Breast epithelium (tissue), 4 donors: ENCODE results near the gene MDFI. TPM values are rescaled to one million over a fixed set of nuclear protein-coding genes. Genes with fewer than 3 reads are reported as not detected.
"Not testable (repeated sequence)": the region's sequence is repeated elsewhere in the genome, so short reads cannot be mapped to it uniquely, and the experiment has no call there.

Experiments
- DNase-seq, 2 donors: peaks; one replicate each; pipeline ENCODE4 v3.0.0-alpha.2; 2019; ENCODE audit warnings: low spot score in 2 of 2
- H3K27ac ChIP-seq, 2 donors: fragments of 200-600 bp; sonication (generic) in 1 of 2; one replicate each; pipeline ENCODE4 v1.5.1; 2016 to 2019; ENCODE audit warnings: mild to moderate bottlenecking in 1 of 2
- H3K27me3 ChIP-seq, 2 donors: fragments of 200-600 bp; sonication (generic) in 1 of 2; one replicate each; pipeline versions ENCODE4 v1.5.1 to v1.6.0; 2017 to 2019; ENCODE audit warnings: control low read depth in 1 of 2, mild to moderate bottlenecking in 1 of 2
- H3K36me3 ChIP-seq: fragments of 200-600 bp; one replicate; pipeline ENCODE4 v1.5.1; 2019
- H3K4me1 ChIP-seq, 2 donors: fragments of 200-600 bp; sonication (generic); one replicate each; pipeline ENCODE4 v1.5.1; 2016 to 2019; ENCODE audit warnings: control low read depth in 1 of 2
- H3K4me3 ChIP-seq, 3 donors: fragments of 200-600 bp; sonication (generic); 1 replicate in 2 of 3; 2 replicates in 1 of 3; pipeline ENCODE4 v1.5.1; 2016 to 2019; ENCODE audit warnings: mild to moderate bottlenecking in 3 of 3, moderate library complexity in 2 of 3
- H3K9me3 ChIP-seq, 2 donors: fragments of 200-600 bp; sonication (generic) in 1 of 2; one replicate each; pipeline ENCODE4 v1.5.1; 2016 to 2019; ENCODE audit warnings: control low read depth in 1 of 2
- POLR2A ChIP-seq: fragments of 450-650 bp; IDR thresholded peaks from one replicate; pipeline ENCODE4 v1.6.1; 2016; ENCODE audit warnings: antibody characterized with exemption, mild to moderate bottlenecking, moderate library complexity
- POLR2AphosphoS5 ChIP-seq, 3 donors: sonication (generic); formaldehyde crosslinking; IDR thresholded peaks; one replicate each; pipeline ENCODE4 v1.6.1; 2017; ENCODE audit warnings: antibody characterized with exemption in 3 of 3
- intact Hi-C: fragments of 100-400 bp; cut with DNase I; formaldehyde crosslinking; loops from one replicate; pipeline ENCODE4 v1.15.1; 2023; ENCODE audit warnings: low total_unique reads
- total RNA-seq, 3 donors: library from RNA; depleted of rRNA; stranded (reverse); fragments of >200 nt; gene quantifications; one replicate each; pipeline ENCODE4 v1.1.0, GENCODE V29; 2016
- TF ChIP-seq, protein P1 (sequence below), 3 donors: fragments of 450-650 bp; IDR thresholded peaks; one replicate each; pipeline ENCODE4 v1.5.1; 2016 to 2017; ENCODE audit warnings: antibody characterized with exemption in 3 of 3, mild to moderate bottlenecking in 3 of 3, moderate library complexity in 3 of 3

Gene MDFI
- total RNA-seq, 3 donors from 2014 or later, result 26.7 to 75.8 (median 36.1) TPM

DNA sequence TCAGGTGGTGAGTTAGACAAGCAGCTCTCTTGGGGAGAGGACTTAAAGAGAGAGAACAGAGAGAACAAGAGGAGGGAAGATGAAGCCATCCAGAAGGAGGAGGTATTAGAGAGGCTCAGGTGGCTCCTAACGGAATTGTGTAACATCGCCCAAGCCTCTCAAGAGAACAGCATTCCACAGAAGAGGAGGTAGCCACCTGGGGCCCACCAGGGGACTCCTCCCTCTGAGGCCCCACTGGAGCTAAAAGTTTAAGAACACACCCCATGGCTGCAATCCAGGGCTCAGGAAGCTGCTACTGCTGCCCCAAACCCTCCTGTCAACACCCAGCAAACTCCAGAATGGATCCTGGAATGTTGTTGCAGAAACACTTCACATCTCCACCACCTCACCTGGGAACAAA, 23.6 kb upstream of the MDFI start:
- intact Hi-C loops, result no loop called here
- no peak for DNase-seq
- TF ChIP-seq POLR2AphosphoS5 (IDR thresholded peaks at IDR 0.05) (no peak), POLR2A (no peak)
- TF ChIP-seq, protein P1, sequence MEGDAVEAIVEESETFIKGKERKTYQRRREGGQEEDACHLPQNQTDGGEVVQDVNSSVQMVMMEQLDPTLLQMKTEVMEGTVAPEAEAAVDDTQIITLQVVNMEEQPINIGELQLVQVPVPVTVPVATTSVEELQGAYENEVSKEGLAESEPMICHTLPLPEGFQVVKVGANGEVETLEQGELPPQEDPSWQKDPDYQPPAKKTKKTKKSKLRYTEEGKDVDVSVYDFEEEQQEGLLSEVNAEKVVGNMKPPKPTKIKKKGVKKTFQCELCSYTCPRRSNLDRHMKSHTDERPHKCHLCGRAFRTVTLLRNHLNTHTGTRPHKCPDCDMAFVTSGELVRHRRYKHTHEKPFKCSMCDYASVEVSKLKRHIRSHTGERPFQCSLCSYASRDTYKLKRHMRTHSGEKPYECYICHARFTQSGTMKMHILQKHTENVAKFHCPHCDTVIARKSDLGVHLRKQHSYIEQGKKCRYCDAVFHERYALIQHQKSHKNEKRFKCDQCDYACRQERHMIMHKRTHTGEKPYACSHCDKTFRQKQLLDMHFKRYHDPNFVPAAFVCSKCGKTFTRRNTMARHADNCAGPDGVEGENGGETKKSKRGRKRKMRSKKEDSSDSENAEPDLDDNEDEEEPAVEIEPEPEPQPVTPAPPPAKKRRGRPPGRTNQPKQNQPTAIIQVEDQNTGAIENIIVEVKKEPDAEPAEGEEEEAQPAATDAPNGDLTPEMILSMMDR (IDR thresholded peaks at IDR 0.05), result no peak
- no peaks in the 10 kb centered on the region for H3K36me3 ChIP-seq
- H3K4me3 ChIP-seq, result no peak overlapping the region
- H3K9me3 ChIP-seq, result no peaks in the 10 kb centered on the region
- no peaks in the 10 kb centered on the region for H3K4me1 ChIP-seq
- no peak overlapping the region for H3K27ac ChIP-seq
- H3K27me3 ChIP-seq, result no peaks in the 10 kb centered on the region

DNA sequence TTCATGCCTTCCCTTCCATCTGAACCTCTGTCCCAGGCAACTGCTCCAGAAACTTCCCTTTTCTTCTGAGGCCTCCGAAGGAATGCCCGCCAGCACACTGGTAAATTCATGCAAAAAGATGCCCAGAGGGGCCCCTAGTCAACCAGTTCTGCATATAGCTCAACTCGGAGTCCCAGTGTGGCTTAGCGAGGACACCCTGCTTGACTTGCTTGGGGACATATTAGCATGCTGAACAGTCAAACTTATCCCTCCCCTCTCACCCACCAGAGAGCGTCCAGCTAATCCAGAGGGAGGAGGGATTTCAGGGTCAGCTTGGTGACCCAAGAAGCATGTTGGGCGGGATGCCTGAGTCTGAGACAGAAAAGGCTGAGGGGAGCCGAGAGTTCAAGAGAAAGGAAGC, 23.0 kb upstream of the MDFI start:
- H3K36me3 ChIP-seq, result no peaks in the 10 kb centered on the region
- H3K27me3 ChIP-seq, result no peaks in the 10 kb centered on the region
- intact Hi-C loops, result no loop called here
- no peaks in the 10 kb centered on the region for H3K9me3 ChIP-seq
- H3K27ac ChIP-seq, result no peak overlapping the region
- DNase-seq, result no peak
- H3K4me3 ChIP-seq, result no peak overlapping the region
- no peaks in the 10 kb centered on the region for H3K4me1 ChIP-seq
- TF ChIP-seq, protein P1 (IDR thresholded peaks at IDR 0.05), result no peak
- TF ChIP-seq POLR2AphosphoS5 (IDR thresholded peaks at IDR 0.05) (no peak), POLR2A (no peak)

DNA sequence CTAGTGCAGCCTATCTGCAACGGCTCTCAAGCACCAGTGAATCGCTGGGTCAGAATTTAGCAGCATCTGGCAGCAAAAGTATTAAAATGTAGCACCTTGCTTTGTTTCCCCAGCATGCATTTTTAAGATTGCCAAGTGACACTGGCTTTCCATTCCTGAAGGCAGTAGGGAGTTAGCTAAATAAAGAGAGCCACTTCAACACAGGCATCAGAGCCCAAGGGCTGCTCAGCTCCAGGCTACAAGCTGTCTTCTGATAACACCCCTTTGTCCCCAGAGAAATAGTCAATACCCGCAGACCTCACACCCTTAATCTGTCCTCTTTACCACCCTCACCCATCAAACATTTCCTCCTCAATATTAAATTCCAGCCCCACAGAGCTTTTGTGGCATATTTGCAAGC, 19.7 kb upstream of the MDFI start:
- Histone ChIP-seq H3K27ac (no peak overlapping the region), H3K36me3 (no peaks in the 10 kb centered on the region), H3K27me3 (no peaks in the 10 kb centered on the region), H3K4me3 (no peak overlapping the region), H3K9me3 (peaks cover 4 to 6% of the 10 kb centered on the region in 2 donors), H3K4me1 (no peaks in the 10 kb centered on the region)
- TF ChIP-seq POLR2AphosphoS5 (IDR thresholded peaks at IDR 0.05) (no peak), POLR2A (no peak)
- TF ChIP-seq, protein P1 (IDR thresholded peaks at IDR 0.05), result no peak
- DNase-seq, result no peak
- intact Hi-C loops, result no loop called here

DNA sequence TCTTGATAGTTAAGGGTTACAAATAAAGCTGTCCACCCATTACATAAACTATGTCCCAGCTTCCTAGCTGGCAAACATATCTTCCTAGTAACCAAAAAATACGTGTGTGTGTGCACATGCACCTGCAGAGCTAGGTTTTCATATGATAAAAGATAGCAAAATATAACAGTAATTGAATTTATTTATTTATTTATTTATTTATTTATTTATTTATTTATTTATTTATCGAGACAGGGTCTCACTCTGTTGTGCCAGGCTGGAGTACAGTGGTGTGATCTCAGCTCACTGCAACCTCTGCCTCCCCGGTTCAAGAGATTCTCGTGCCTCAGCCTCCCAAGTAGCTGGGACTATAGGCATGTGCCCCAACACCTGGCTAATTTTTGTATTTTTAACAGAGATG, 19.1 kb upstream of the MDFI start:
- H3K9me3 ChIP-seq, H3K4me3 ChIP-seq, DNase-seq, H3K27me3 ChIP-seq, intact Hi-C loops, H3K27ac ChIP-seq, H3K36me3 ChIP-seq, H3K4me1 ChIP-seq: not testable (repeated sequence)

DNA sequence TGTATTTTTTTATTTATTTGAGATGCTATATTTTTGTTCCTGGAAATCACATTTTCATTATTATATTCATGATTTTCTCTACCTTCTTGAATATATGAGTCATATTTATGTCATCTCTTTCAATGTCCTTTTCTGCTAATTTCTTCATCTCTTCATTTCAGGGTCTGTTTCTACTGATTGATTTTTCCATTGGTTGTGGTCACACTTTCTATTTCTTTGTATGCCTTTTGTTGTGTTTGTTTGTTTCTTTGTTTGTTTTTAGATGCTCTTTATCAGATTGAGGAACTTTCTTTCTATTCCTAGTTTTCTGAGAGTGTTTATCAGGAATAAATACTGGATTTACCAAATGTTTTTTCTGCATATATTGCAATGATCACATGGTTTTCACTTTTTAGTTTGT, 16.9 kb upstream of the MDFI start:
- Histone ChIP-seq H3K27ac (no peak overlapping the region), H3K36me3 (no peaks in the 10 kb centered on the region), H3K4me3 (no peak overlapping the region), H3K4me1 (no peaks in the 10 kb centered on the region), H3K27me3 (no peaks in the 10 kb centered on the region), H3K9me3 (peaks cover 4 to 6% of the 10 kb centered on the region in 2 donors)
- TF ChIP-seq, protein P1 (IDR thresholded peaks at IDR 0.05), result no peak
- no peak for TF ChIP-seq POLR2A
- no peak for TF ChIP-seq POLR2AphosphoS5 (IDR thresholded peaks at IDR 0.05)
- intact Hi-C loops, result no loop called here
- DNase-seq, result no peak

DNA sequence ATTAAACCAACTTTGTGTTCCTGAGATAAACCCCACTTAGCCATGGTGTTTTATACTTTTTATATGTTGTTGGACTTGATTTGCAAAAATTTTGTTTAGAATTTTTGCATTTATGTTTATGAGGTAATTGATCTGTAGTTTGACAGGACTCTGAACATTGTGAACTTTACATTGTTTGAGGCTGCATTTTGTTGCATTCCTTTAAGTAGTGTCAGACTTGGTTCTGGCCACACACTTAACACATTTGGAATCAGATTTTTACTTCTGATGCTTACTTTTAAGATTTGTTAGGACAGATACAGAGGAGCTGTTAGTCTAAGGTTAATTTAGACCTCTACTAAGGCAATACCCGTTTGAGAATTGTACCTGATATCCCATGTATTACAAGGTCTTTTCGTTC, 16.5 kb upstream of the MDFI start:
- Histone ChIP-seq H3K9me3 (peaks cover 4 to 6% of the 10 kb centered on the region in 2 donors), H3K4me3 (no peak overlapping the region), H3K4me1 (no peaks in the 10 kb centered on the region), H3K36me3 (no peaks in the 10 kb centered on the region), H3K27me3 (no peaks in the 10 kb centered on the region), H3K27ac (no peak overlapping the region)
- DNase-seq, result no peak
- no peak for TF ChIP-seq POLR2AphosphoS5 (IDR thresholded peaks at IDR 0.05)
- no peak for TF ChIP-seq POLR2A
- TF ChIP-seq, protein P1 (IDR thresholded peaks at IDR 0.05), result no peak
- intact Hi-C loops, result no loop called here
